ENCODE measurements around the gene TPSB2. TPM values are rescaled to one million over a fixed set of nuclear protein-coding genes. Genes with fewer than 3 reads are reported as not detected.
"Not testable (repeated sequence)": the region's sequence is repeated elsewhere in the genome, so short reads cannot be mapped to it uniquely, and the experiment has no call there.

Gene TPSB2
- total RNA-seq, 2 donors from 2014 or later = 39.1 to 92.9 TPM

- Histone ChIP-seq H3K27me3 (no peaks in the 10 kb centered on the region), H3K27ac (no peak overlapping the region), H3K4me3 (no peak overlapping the region), H3K9me3 (no peaks in the 10 kb centered on the region), H3K4me1 (no peaks in the 10 kb centered on the region), H3K9ac (ENCODE audit: low read depth in 2 of 2, low read length in 2 of 2) (no peak overlapping the region), H3K36me3 (no peaks in the 10 kb centered on the region)
- TF ChIP-seq CTCF (IDR thresholded peaks at IDR 0.05) = no peak
- intact Hi-C loops (cut with DNase I) = no loop called here
- no peak for DNase-seq
These were observed 36.7 kb downstream of the TPSB2 start for GRCh38 chr16:1193143-1193824.

DNA sequence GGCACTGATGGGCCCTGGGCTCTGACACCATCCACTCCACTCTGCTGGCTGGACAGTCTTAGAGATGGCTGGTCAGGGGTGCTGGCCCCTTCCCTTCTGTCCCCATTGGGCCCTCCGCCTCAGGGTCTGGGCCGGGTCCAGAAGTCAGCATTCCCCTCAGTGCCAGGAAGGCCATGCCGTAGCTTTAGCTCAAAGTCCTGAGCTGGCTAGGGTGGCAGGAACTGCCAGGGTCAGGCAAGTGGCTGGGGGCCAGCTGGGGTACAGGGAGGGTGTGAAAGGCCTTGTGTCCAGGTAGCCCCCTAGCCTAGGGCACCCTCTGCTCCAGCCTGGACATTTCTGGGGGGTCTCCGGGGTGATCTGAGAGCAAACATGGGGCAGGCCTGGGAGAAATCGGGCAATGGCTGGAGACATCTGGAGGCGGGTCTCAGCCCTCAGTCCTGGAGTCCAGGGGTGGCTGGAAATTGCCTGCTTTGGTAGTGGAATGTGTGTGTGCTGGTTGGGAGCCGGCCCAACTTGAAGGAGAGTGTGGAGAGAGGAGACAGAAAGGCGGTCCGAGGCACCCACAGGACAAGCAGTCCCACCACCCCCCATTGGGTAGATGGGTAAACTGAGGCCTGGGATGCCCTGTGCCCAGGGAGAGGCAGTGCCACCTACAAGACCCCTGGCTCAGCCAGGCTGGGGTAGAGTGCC lies 37.5 kb downstream of the TPSB2 start:
- no peaks in the 10 kb centered on the region for H3K36me3 ChIP-seq
- no peaks in the 10 kb centered on the region for H3K27me3 ChIP-seq
- H3K27ac ChIP-seq = no peak overlapping the region
- no peak overlapping the region for H3K4me3 ChIP-seq
- no peaks in the 10 kb centered on the region for H3K9me3 ChIP-seq
- H3K9ac ChIP-seq (ENCODE audit: low read depth in 2 of 2, low read length in 2 of 2) = no peak overlapping the region
- intact Hi-C loops (cut with DNase I) = no loop called here
- TF ChIP-seq CTCF (IDR thresholded peaks at IDR 0.05) = no peak
- H3K4me1 ChIP-seq = no peaks in the 10 kb centered on the region
- no peak for DNase-seq

DNA sequence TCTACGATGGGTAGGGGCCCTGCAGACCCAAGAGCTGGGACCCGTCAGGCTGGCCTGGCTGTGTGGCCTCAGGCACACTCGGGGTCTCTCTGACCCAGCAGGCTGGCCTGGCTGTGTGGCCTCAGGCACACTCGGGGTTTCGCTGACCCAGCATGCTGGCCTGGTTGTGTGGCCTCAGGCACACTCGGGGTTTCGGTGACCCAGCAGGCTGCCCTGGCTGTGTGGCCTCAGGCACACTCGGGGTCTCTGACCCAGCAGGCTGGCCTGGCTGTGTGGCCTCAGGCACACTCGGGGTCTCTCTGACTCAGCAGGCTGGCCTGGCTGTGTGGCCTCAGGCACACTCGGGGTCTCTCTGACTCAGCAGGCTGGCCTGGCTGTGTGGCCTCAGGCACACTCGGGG lies 39.2 kb downstream of the TPSB2 start:
- DNase-seq; H3K4me3 ChIP-seq; intact Hi-C loops (cut with DNase I); H3K4me1 ChIP-seq; H3K9me3 ChIP-seq; H3K9ac ChIP-seq (ENCODE audit: low read depth in 2 of 2, low read length in 2 of 2); H3K27me3 ChIP-seq; H3K36me3 ChIP-seq; H3K27ac ChIP-seq: not testable (repeated sequence)

- Histone ChIP-seq H3K4me1 (no peaks in the 10 kb centered on the region), H3K9ac (ENCODE audit: low read depth in 2 of 2, low read length in 2 of 2) (no peak overlapping the region), H3K9me3 (no peaks in the 10 kb centered on the region), H3K36me3 (no peaks in the 10 kb centered on the region), H3K27ac (no peak overlapping the region), H3K27me3 (no peaks in the 10 kb centered on the region), H3K4me3 (no peak overlapping the region)
- intact Hi-C loops (cut with DNase I) = no loop called here
- no peak for TF ChIP-seq CTCF (IDR thresholded peaks at IDR 0.05)
- no peak for DNase-seq
These were observed 40.5 kb downstream of the TPSB2 start for GRCh38 chr16:1189455-1189854.

- H3K36me3 ChIP-seq = no peaks in the 10 kb centered on the region
- H3K27ac ChIP-seq = no peak overlapping the region
- H3K4me1 ChIP-seq = no peaks in the 10 kb centered on the region
- intact Hi-C loops (cut with DNase I) = no loop called here
- no peak overlapping the region for H3K9ac ChIP-seq (ENCODE audit: low read depth in 2 of 2, low read length in 2 of 2)
- H3K27me3 ChIP-seq = no peaks in the 10 kb centered on the region
- DNase-seq = peak; percentile 42
- H3K9me3 ChIP-seq = no peaks in the 10 kb centered on the region
- H3K4me3 ChIP-seq = no peak overlapping the region
- TF ChIP-seq CTCF (IDR thresholded peaks at IDR 0.05) = no peak
These were observed 41.4 kb downstream of the TPSB2 start for GRCh38 chr16:1188432-1189189.

- intact Hi-C loops (cut with DNase I); H3K9me3 ChIP-seq; H3K27ac ChIP-seq; H3K4me1 ChIP-seq; DNase-seq; H3K36me3 ChIP-seq; H3K4me3 ChIP-seq; H3K27me3 ChIP-seq; H3K9ac ChIP-seq (ENCODE audit: low read depth in 2 of 2, low read length in 2 of 2): not testable (repeated sequence)
These were observed 44.4 kb downstream of the TPSB2 start for GRCh38 chr16:1185460-1186207.
